Peyer's patch (tissue), 4 donors: ENCODE data around the gene UNC5B. TPM values are rescaled to one million over a fixed set of nuclear protein-coding genes. Genes with fewer than 3 reads are reported as not detected.

Source experiments
- DNase-seq, 3 donors: peaks; one replicate each; pipeline ENCODE4 v3.0.0-alpha.2; 2017 to 2019
- H3K27ac ChIP-seq, 4 donors: fragments of 200-600 bp; sonication (generic); one replicate each; pipeline ENCODE4 v1.5.1; 2016 to 2019
- H3K27me3 ChIP-seq, 2 donors: fragments of 200-600 bp; sonication (generic); one replicate each; pipeline ENCODE4 v1.5.1; 2019
- H3K36me3 ChIP-seq, 3 donors: fragments of 200-600 bp; sonication (generic); one replicate each; pipeline ENCODE4 v1.5.1; 2016 to 2019
- H3K4me1 ChIP-seq, 4 donors: fragments of 200-600 bp; sonication (generic); one replicate each; pipeline ENCODE4 v1.5.1; 2016 to 2019
- H3K4me3 ChIP-seq, 4 donors: fragments of 200-600 bp; sonication (generic); 1 replicate in 3 of 4; 2 replicates in 1 of 4; pipeline ENCODE4 v1.5.1; 2016 to 2019; ENCODE audit warnings: mild to moderate bottlenecking in 1 of 4
- H3K9me3 ChIP-seq, 4 donors: fragments of 200-600 bp; sonication (generic); one replicate each; pipeline ENCODE4 v1.5.1; 2016 to 2019; ENCODE audit warnings: mild to moderate bottlenecking in 1 of 4
- CTCF ChIP-seq, 6 experiments: fragments of 450-650 bp in 4 of 6; fragments of 200-600 bp in 2 of 6; sonication (generic) in 1 of 6; IDR thresholded peaks; one replicate each; pipeline ENCODE4 v1.5.1; 2017 to 2019; ENCODE audit warnings: antibody characterized with exemption in 6 of 6, mild to moderate bottlenecking in 3 of 6, moderate library complexity in 1 of 6
- POLR2A ChIP-seq, 2 donors: fragments of 450-650 bp; IDR thresholded peaks; one replicate each; pipeline ENCODE4 v1.5.1; 2017; ENCODE audit warnings: antibody characterized with exemption in 2 of 2, mild to moderate bottlenecking in 2 of 2, moderate library complexity in 2 of 2
- total RNA-seq, 4 donors: library from RNA; depleted of rRNA; stranded (reverse); fragments of >200 nt; gene quantifications; one replicate each; pipeline ENCODE4 v1.1.0, GENCODE V29; 2016

The UNC5B gene
- total RNA-seq, 4 donors from 2014 or later = 5.0 to 52.5 (median 39.1) TPM

GRCh38 chr10:71213127-71213621 is 804 bp downstream of the UNC5B start:
- Histone ChIP-seq H3K4me1 (peaks cover 0 to 40% (median 9%) of the 10 kb centered on the region in 4 donors), H3K27me3 (no peaks in the 10 kb centered on the region), H3K36me3 (no peaks in the 10 kb centered on the region), H3K4me3 (peak overlapping the region; percentile 43 to 85 (median 64)), H3K9me3 (no peaks in the 10 kb centered on the region), H3K27ac (peak overlapping the region; percentile 66 to 93 (median 80))
- DNase-seq = peak; percentile 24 to 77 (median 72)
- TF ChIP-seq POLR2A (IDR thresholded peaks at IDR 0.05) (peak; percentile 17 to 43), CTCF (IDR thresholded peaks at IDR 0.05) (no peak)

DNA sequence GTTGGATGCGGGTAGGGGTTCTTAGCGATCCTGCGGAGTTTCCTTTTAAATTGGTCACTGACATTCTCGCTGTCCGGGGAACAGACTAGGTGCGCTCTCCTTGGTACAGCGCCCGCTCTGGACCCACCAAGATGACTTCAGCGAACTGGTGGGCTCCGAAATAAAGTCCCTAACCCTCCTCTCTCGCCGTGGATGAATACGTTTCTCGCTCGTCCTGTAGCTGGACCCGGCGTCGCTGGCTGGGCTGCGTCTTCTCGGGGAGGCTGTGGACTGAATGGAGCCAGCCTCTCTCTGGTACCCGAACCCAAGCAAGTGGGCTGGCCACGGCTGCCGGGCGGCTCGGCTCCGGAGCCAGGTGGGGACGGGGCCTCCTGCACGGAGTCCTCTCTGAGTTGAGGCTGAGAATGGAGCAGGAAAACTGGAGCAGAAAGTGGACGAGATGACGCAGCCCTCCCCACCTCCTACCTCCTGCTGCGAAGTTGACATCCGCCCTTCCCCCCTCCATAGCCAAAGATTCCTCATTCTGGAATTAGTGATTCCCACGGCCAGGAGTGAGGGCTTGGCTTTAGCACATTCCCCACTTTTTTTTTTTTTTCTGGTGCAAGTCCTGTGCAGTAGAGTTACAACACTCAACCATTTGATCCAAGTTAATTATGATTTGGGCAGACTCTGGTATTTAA is 1.5 kb downstream of the UNC5B start:
- peak in 1 of 3 donors; percentile 53 for DNase-seq
- H3K4me3 ChIP-seq = peak overlapping the region in 3 of 4 donors; percentile 52 to 85 (median 77)
- no peaks in the 10 kb centered on the region for H3K9me3 ChIP-seq
- TF ChIP-seq CTCF (IDR thresholded peaks at IDR 0.05) (no peak), POLR2A (IDR thresholded peaks at IDR 0.05) (no peak)
- no peaks in the 10 kb centered on the region for H3K27me3 ChIP-seq
- peaks cover 0 to 40% (median 9%) of the 10 kb centered on the region in 4 donors for H3K4me1 ChIP-seq
- H3K36me3 ChIP-seq = no peaks in the 10 kb centered on the region
- peak overlapping the region in 2 of 4 donors; percentile 2 to 93 for H3K27ac ChIP-seq

- H3K4me3 ChIP-seq = no peak overlapping the region
- H3K4me1 ChIP-seq = peaks cover 0 to 34% (median 9%) of the 10 kb centered on the region in 4 donors
- DNase-seq = peak in 1 of 3 donors; percentile 29
- no peaks in the 10 kb centered on the region for H3K9me3 ChIP-seq
- no peaks in the 10 kb centered on the region for H3K36me3 ChIP-seq
- no peaks in the 10 kb centered on the region for H3K27me3 ChIP-seq
- TF ChIP-seq POLR2A (IDR thresholded peaks at IDR 0.05) (no peak), CTCF (IDR thresholded peaks at IDR 0.05) (no peak)
- H3K27ac ChIP-seq = no peak overlapping the region
These were observed 2.5 kb downstream of the UNC5B start for GRCh38 chr10:71214641-71215559.

GRCh38 chr10:71216363-71216695 is 4.0 kb downstream of the UNC5B start:
- peak overlapping the region in 1 of 4 donors; percentile 53 for H3K4me3 ChIP-seq
- DNase-seq = peak in 1 of 3 donors; percentile 28
- TF ChIP-seq POLR2A (IDR thresholded peaks at IDR 0.05) (no peak), CTCF (IDR thresholded peaks at IDR 0.05) (no peak)
- no peaks in the 10 kb centered on the region for H3K36me3 ChIP-seq
- H3K27ac ChIP-seq = no peak overlapping the region
- H3K9me3 ChIP-seq = no peaks in the 10 kb centered on the region
- H3K27me3 ChIP-seq = no peaks in the 10 kb centered on the region
- H3K4me1 ChIP-seq = peaks cover 0 to 34% (median 9%) of the 10 kb centered on the region in 4 donors

- peak in 1 of 3 donors; percentile 39 for DNase-seq
- Histone ChIP-seq H3K36me3 (no peaks in the 10 kb centered on the region), H3K27me3 (no peaks in the 10 kb centered on the region), H3K4me1 (peaks cover 0 to 33% (median 7%) of the 10 kb centered on the region in 4 donors), H3K9me3 (no peaks in the 10 kb centered on the region), H3K27ac (peak overlapping the region in 2 of 4 donors; percentile 18 to 54), H3K4me3 (peak overlapping the region; percentile 25 to 57 (median 42))
- no peak for TF ChIP-seq CTCF (IDR thresholded peaks at IDR 0.05)
- no peak for TF ChIP-seq POLR2A (IDR thresholded peaks at IDR 0.05)
These were observed 4.4 kb downstream of the UNC5B start for GRCh38 chr10:71216751-71217265.
